GM10847 (cell line): Measurements from ENCODE around the gene CMC2.

Experiments used
- POLR2A ChIP-seq: IDR thresholded peaks from 2 replicates; pipeline ENCODE4 v1.6.1; 2011; ENCODE audit not compliant: insufficient read length; ENCODE audit errors: extremely low read depth

CMC2 gene

GRCh38 chr16:80924372-80924978 is 82.2 kb downstream of the CMC2 start:
- no peak for TF ChIP-seq POLR2A

GRCh38 chr16:80923356-80923755 is 83.3 kb downstream of the CMC2 start:
- TF ChIP-seq POLR2A: no peak
